HepG2 (cell line): ENCODE results near the gene MAMLD1. TPM values are rescaled to one million over a fixed set of nuclear protein-coding genes. Genes with fewer than 3 reads are reported as not detected.
A peak's percentile ranks its signal among the peaks of the same experiment; 100 is the strongest.

ENCODE experiments used
- ARNTL ChIP-seq: sonication (generic); formaldehyde crosslinking; IDR thresholded peaks from 2 replicates; pipeline ENCODE4 v1.4.0; 2020; ENCODE audit warnings: mild to moderate bottlenecking, missing genetic modification reagents
- ATRX ChIP-seq: sonication (generic); formaldehyde crosslinking; IDR thresholded peaks from 2 replicates; pipeline ENCODE4 v1.4.0; 2020; ENCODE audit warnings: missing genetic modification reagents, borderline replicate concordance
- ETV6 ChIP-seq: sonication (generic); formaldehyde crosslinking; conservative IDR thresholded peaks from 2 replicates; pipeline ENCODE4 v1.4.0; 2020; ENCODE audit warnings: missing genetic modification reagents
- SMARCE1 ChIP-seq: fragments of 450-650 bp; IDR thresholded peaks from 2 replicates; pipeline ENCODE4 v1.6.1; 2017; ENCODE audit warnings: borderline replicate concordance
- YEATS4 ChIP-seq: sonication (generic); formaldehyde crosslinking; IDR thresholded peaks from 2 replicates; pipeline ENCODE4 v1.4.0; 2020; ENCODE audit warnings: missing genetic modification reagents, borderline replicate concordance
- ZNF264 ChIP-seq: sonication (generic); formaldehyde crosslinking; IDR thresholded peaks from 2 replicates; pipeline ENCODE4 v1.4.0; 2020; ENCODE audit warnings: missing genetic modification reagents
- ZNF614 ChIP-seq: IDR thresholded peaks from 2 replicates; pipeline ENCODE4 v1.6.1; 2018; ENCODE audit warnings: missing biosample characterization, missing genetic modification reagents, inconsistent platforms, borderline replicate concordance
- polyA plus RNA-seq, 8 experiments: library from polyadenylated mRNA; depleted of rRNA in 3 of 8; stranded (reverse) in 7 of 8; unstranded in 1 of 8; fragments of >200 nt; fragmentation: Illumina TruSeq in 4 of 8; extraction: Trizol in 4 of 8; gene quantifications; 2 replicates each; pipeline versions ENCODE4 v1.2.1 to v1.2.3, GENCODE V29; 2011 to 2016; ENCODE audit warnings: low read depth in 4 of 8, missing spikeins in 1 of 8, mixed read lengths in 1 of 8; ENCODE audit not compliant: insufficient read depth in 1 of 8
- total RNA-seq, 5 experiments: library from RNA; depleted of rRNA; stranded (reverse); fragments of >200 nt; fragmentation: Illumina TruSeq; extraction: Trizol; gene quantifications; 2 replicates each; pipeline ENCODE4 v1.2.3, GENCODE V29; 2016; ENCODE audit warnings: low read depth in 1 of 5
- TF ChIP-seq, protein P1 (sequence below): sonication (generic); formaldehyde crosslinking; IDR thresholded peaks from 2 replicates; pipeline ENCODE4 v1.5.0; 2020; ENCODE audit warnings: mild to moderate bottlenecking, missing genetic modification reagents, borderline replicate concordance
- TF ChIP-seq, protein P2 (sequence below): IDR thresholded peaks from 2 replicates; pipeline ENCODE4 v1.6.1; 2016
- TF ChIP-seq, protein P3 (sequence below): sonication (generic); formaldehyde crosslinking; IDR thresholded peaks from 2 replicates; pipeline ENCODE4 v1.4.0; 2020; ENCODE audit warnings: missing genetic modification reagents, borderline replicate concordance
- TF ChIP-seq, protein P4 (sequence below): sonication (generic); formaldehyde crosslinking; IDR thresholded peaks from 2 replicates; pipeline ENCODE4 v1.4.0; 2020; ENCODE audit warnings: missing genetic modification reagents
- TF ChIP-seq, protein P5 (sequence below): sonication (generic); formaldehyde crosslinking; IDR thresholded peaks from 2 replicates; pipeline ENCODE4 v1.4.0; 2020; ENCODE audit warnings: mild to moderate bottlenecking, missing genetic modification reagents
- TF ChIP-seq, protein P6 (sequence below): sonication (generic); formaldehyde crosslinking; IDR thresholded peaks from 2 replicates; pipeline ENCODE4 v1.8.1; 2023; ENCODE audit warnings: mild to moderate bottlenecking, moderate library complexity, missing genetic modification reagents

The MAMLD1 gene
- total and polyA plus RNA-seq, 2 of the 13 experiments (the other 11 are each of a cell fraction or from before 2014, with no cell fraction given): not detected

DNA sequence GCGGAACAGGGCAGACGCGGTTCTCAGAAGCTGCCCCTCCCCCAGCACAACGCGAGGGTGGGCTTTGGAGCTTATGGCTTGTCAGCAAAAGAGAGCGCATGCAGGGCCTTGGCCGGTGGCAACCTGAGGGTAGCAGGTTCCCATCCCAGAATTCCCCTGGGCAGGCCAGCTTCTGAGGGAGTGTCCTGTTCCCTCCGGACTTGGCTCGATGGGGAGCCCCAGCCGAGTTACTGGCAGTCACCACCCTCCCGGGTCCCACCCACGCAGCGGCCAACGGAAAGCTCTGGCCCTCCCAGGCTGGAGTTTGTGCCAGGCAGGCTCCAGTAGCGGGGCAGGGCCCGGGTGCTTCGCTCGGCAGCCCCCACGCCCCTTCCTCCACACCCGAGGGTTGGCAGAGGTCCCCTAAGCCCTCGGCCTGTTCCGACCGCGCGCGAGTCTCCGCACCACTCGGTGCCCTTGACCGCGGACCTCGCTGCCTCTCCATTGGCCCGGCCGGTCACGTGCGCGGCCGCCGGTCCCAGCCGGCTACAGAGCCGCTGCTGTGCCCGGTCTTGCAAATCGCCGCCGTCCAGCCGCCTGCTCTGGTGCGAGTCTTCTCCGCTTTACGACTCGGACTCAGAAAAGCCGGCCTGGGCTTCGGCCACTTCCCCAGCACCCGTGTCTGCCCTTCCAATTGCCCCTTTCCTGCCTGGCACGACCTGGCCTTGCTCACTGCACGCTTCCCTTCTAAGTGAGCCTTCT, 184.4 kb downstream of the MAMLD1 start (continued):
- TF ChIP-seq, protein P1, sequence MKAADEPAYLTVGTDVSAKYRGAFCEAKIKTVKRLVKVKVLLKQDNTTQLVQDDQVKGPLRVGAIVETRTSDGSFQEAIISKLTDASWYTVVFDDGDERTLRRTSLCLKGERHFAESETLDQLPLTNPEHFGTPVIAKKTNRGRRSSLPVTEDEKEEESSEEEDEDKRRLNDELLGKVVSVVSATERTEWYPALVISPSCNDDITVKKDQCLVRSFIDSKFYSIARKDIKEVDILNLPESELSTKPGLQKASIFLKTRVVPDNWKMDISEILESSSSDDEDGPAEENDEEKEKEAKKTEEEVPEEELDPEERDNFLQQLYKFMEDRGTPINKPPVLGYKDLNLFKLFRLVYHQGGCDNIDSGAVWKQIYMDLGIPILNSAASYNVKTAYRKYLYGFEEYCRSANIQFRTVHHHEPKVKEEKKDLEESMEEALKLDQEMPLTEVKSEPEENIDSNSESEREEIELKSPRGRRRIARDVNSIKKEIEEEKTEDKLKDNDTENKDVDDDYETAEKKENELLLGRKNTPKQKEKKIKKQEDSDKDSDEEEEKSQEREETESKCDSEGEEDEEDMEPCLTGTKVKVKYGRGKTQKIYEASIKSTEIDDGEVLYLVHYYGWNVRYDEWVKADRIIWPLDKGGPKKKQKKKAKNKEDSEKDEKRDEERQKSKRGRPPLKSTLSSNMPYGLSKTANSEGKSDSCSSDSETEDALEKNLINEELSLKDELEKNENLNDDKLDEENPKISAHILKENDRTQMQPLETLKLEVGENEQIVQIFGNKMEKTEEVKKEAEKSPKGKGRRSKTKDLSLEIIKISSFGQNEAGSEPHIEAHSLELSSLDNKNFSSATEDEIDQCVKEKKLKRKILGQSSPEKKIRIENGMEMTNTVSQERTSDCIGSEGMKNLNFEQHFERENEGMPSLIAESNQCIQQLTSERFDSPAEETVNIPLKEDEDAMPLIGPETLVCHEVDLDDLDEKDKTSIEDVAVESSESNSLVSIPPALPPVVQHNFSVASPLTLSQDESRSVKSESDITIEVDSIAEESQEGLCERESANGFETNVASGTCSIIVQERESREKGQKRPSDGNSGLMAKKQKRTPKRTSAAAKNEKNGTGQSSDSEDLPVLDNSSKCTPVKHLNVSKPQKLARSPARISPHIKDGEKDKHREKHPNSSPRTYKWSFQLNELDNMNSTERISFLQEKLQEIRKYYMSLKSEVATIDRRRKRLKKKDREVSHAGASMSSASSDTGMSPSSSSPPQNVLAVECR (CRISPR knock-in tag): peak; percentile 40; the same call in 1 of the 2 replicates
- TF ChIP-seq, protein P2, sequence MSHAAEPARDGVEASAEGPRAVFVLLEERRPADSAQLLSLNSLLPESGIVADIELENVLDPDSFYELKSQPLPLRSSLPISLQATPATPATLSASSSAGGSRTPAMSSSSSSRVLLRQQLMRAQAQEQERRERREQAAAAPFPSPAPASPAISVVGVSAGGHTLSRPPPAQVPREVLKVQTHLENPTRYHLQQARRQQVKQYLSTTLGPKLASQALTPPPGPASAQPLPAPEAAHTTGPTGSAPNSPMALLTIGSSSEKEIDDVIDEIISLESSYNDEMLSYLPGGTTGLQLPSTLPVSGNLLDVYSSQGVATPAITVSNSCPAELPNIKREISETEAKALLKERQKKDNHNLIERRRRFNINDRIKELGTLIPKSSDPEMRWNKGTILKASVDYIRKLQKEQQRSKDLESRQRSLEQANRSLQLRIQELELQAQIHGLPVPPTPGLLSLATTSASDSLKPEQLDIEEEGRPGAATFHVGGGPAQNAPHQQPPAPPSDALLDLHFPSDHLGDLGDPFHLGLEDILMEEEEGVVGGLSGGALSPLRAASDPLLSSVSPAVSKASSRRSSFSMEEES (CRISPR knock-in tag): peak; percentile 43; the same call in 1 of the 2 replicates
- TF ChIP-seq, protein P3, sequence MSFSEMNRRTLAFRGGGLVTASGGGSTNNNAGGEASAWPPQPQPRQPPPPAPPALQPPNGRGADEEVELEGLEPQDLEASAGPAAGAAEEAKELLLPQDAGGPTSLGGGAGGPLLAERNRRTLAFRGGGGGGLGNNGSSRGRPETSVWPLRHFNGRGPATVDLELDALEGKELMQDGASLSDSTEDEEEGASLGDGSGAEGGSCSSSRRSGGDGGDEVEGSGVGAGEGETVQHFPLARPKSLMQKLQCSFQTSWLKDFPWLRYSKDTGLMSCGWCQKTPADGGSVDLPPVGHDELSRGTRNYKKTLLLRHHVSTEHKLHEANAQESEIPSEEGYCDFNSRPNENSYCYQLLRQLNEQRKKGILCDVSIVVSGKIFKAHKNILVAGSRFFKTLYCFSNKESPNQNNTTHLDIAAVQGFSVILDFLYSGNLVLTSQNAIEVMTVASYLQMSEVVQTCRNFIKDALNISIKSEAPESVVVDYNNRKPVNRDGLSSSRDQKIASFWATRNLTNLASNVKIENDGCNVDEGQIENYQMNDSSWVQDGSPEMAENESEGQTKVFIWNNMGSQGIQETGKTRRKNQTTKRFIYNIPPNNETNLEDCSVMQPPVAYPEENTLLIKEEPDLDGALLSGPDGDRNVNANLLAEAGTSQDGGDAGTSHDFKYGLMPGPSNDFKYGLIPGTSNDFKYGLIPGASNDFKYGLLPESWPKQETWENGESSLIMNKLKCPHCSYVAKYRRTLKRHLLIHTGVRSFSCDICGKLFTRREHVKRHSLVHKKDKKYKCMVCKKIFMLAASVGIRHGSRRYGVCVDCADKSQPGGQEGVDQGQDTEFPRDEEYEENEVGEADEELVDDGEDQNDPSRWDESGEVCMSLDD (CRISPR knock-in tag): no peak
- TF ChIP-seq, protein P4, sequence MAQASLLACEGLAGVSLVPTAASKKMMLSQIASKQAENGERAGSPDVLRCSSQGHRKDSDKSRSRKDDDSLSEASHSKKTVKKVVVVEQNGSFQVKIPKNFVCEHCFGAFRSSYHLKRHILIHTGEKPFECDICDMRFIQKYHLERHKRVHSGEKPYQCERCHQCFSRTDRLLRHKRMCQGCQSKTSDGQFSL (CRISPR knock-in tag): no peak
- TF ChIP-seq SMARCE1: no peak
- no peak for TF ChIP-seq ZNF264 (CRISPR knock-in tag)
- TF ChIP-seq ATRX (CRISPR knock-in tag): no peak
- TF ChIP-seq ZNF614 (CRISPR knock-in tag): no peak
- TF ChIP-seq, protein P5, sequence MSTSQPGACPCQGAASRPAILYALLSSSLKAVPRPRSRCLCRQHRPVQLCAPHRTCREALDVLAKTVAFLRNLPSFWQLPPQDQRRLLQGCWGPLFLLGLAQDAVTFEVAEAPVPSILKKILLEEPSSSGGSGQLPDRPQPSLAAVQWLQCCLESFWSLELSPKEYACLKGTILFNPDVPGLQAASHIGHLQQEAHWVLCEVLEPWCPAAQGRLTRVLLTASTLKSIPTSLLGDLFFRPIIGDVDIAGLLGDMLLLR: 0 out of 2 replicates have a peak, but pooled peaks have one; percentile 42
- no peak for TF ChIP-seq ARNTL (CRISPR knock-in tag)
- TF ChIP-seq ETV6 (CRISPR knock-in tag): no peak
- TF ChIP-seq, protein P6, sequence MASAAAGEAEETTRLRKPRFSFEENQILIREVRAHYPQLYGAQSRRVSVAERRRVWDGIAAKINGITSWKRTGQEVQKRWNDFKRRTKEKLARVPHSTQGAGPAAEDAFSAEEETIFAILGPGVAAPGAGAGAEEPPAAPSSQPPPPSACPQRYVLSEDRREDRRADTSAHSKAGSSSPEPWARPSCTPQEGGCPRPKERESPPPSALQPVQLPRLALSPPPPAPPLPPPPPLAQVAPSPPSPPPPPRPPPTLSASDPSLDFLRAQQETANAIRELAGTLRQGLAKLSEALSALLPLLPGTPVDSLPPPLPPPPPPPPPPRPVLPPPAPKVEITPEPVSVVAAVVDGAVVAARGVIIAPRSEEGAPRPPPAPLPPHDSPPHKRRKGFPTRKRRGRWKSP (CRISPR knock-in tag): no peak; the same call in 1 of the 2 replicates
- peak; percentile 33; the same call in 1 of the 2 replicates for TF ChIP-seq YEATS4 (CRISPR knock-in tag)
